ENCODE measurements around the gene PTGER4. TPM values are rescaled to one million over a fixed set of nuclear protein-coding genes. Genes with fewer than 3 reads are reported as not detected.
"Not testable (repeated sequence)": the region's sequence is repeated elsewhere in the genome, so short reads cannot be mapped to it uniquely, and the experiment has no call there.

PTGER4 gene
- total RNA-seq, 2 donors from 2014 or later = 42.3 to 59.5 TPM

DNA sequence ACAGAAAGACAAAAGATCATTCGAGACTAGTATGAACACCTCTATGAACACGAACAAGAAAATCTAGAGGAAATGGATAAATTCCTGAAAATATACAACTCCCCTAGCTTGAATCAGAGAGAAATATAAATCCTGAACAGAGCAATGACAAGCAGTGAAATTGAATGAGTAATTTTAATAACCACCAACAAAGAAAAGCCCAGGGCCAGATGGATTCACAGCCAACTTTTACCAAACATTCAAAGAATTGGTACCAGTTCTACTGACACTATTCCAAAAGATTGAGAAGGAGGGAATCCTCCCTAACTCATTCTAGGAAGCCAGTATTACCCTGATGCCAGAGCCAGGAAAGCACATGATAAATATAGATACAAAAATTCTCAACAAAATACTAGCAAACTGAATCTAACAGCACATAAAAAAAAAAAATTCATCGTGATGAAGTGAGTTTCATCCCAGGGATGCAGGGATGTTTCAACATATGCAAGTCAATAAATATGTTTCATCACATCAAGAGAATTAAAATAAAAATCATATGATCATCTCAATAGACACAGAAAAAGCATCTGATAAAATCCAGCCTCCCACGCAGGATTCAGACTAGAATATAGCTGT, 25.2 kb upstream of the PTGER4 start:
- ATAC-seq (replicated peaks in 1 of 2) = peak; percentile 12 to 27
- DNase-seq = no peak
- H3K36me3 Mint-ChIP-seq (ENCODE audit: insufficient read depth in 2 of 2) = no peaks in the 10 kb centered on the region
- peak overlapping the region; percentile 98 for H3K27ac Mint-ChIP-seq
- H3K27me3 Mint-ChIP-seq (ENCODE audit: low read depth) = no peaks in the 10 kb centered on the region
- peaks cover 66% of the 10 kb centered on the region for H3K4me1 Mint-ChIP-seq (ENCODE audit: low read depth)
- H3K4me3 Mint-ChIP-seq = peak overlapping the region; percentile 83 to 98
- peaks cover 0 to 2% of the 10 kb centered on the region in 2 donors for H3K9me3 Mint-ChIP-seq

DNA sequence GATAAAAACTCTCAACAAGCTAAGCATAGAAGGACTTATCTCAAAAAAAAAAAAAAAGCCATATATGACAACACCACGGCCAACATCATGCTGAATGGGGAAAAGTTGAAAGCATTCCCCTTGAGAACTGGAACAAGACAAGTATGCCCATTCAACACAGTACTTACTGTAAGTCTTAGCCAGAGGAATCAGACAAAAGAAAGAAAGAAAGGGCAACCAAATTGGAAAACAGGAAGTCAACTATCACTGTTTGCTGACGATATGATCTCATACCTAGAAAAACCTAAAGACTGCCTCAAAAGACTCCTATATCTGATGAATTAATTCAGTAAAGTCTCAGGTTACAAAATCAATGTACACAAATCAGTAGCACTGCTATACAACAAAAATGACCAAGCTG, 24.6 kb upstream of the PTGER4 start:
- Mint-ChIP-seq H3K27ac (peak overlapping the region; percentile 98), H3K4me1 (ENCODE audit: low read depth) (peaks cover 59% of the 10 kb centered on the region), H3K36me3 (ENCODE audit: insufficient read depth in 2 of 2) (no peaks in the 10 kb centered on the region), H3K27me3 (ENCODE audit: low read depth) (no peaks in the 10 kb centered on the region), H3K4me3 (peak overlapping the region; percentile 83 to 98), H3K9me3 (peaks cover 0 to 2% of the 10 kb centered on the region in 2 donors)
- ATAC-seq (replicated peaks in 1 of 2) (peak; percentile 47 to 50), DNase-seq (no peak)

DNA sequence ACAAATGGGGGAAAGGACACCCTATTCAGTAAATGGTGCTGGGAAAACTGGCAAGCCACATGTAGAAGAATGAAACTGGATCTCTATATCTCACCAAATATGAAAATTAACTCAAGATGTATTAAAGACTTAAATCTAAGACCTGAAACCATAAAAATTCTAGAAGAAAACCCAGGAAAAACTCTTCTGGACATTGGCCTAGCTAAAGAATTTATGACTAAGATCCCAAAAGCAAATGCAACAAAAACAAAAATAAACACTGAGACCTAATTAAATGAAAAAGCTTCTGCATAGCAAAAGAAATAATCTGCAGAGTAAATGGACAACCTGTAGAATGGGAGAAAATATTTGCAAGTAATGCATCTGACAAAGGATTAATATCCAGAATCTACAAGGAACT, 23.6 kb upstream of the PTGER4 start:
- not testable (repeated sequence) for H3K27me3 Mint-ChIP-seq (ENCODE audit: low read depth); H3K27ac Mint-ChIP-seq; H3K9me3 Mint-ChIP-seq; ATAC-seq (replicated peaks in 1 of 2); H3K4me3 Mint-ChIP-seq; H3K36me3 Mint-ChIP-seq (ENCODE audit: insufficient read depth in 2 of 2); DNase-seq
- H3K4me1 Mint-ChIP-seq (ENCODE audit: low read depth) = peaks cover 55% of the 10 kb centered on the region

DNA sequence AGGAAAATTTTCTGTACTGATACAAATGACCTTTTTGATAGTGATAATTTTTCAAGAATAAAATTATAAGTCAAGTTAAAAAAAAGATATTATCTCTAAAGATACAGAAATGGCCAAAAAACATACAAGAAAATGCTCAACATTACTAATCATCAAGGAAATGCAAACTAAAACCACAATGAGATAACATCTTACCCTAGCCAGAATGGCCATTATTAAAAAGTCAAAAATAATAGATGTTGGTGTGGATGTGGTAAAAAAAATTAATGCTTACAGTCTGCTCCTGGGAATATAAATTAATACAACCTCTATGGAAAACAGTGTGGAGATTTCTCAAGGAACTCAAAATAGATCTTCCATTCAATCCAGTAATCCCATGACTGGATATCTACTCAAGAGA, 22.9 kb upstream of the PTGER4 start:
- Mint-ChIP-seq H3K4me3 (no peak overlapping the region), H3K36me3 (ENCODE audit: insufficient read depth in 2 of 2) (no peaks in the 10 kb centered on the region), H3K9me3 (peaks cover 0 to 2% of the 10 kb centered on the region in 2 donors), H3K27me3 (ENCODE audit: low read depth) (no peaks in the 10 kb centered on the region), H3K27ac (no peak overlapping the region), H3K4me1 (ENCODE audit: low read depth) (peaks cover 55% of the 10 kb centered on the region)
- DNase-seq (no peak), ATAC-seq (replicated peaks in 1 of 2) (no peak)

DNA sequence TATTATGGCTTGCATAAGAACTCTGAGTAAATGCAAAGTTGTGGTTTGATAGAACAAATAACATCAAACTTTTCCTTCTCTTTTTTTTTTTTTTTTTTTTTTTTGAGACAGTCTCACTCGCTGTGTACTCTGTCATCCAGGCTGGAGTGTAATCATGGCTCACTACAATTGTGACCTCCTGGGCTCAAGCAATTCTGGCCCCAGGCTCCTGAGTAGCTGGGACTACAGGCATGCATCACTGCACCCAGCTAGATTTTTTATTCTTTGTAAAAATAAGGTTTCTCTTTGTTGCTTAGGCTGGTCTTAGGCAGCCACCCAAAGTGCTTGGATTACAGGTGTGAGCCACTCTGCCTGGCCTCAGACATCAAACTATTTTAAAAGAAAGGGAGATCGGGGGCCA, 19.0 kb upstream of the PTGER4 start:
- H3K36me3 Mint-ChIP-seq (ENCODE audit: insufficient read depth in 2 of 2) = no peaks in the 10 kb centered on the region
- H3K4me3 Mint-ChIP-seq = no peak overlapping the region
- no peak overlapping the region for H3K27ac Mint-ChIP-seq
- H3K4me1 Mint-ChIP-seq (ENCODE audit: low read depth) = peaks cover 16% of the 10 kb centered on the region
- ATAC-seq (replicated peaks in 1 of 2) (no peak), DNase-seq (no peak)
- no peaks in the 10 kb centered on the region for H3K27me3 Mint-ChIP-seq (ENCODE audit: low read depth)
- peaks cover 0 to 2% of the 10 kb centered on the region in 2 donors for H3K9me3 Mint-ChIP-seq

DNA sequence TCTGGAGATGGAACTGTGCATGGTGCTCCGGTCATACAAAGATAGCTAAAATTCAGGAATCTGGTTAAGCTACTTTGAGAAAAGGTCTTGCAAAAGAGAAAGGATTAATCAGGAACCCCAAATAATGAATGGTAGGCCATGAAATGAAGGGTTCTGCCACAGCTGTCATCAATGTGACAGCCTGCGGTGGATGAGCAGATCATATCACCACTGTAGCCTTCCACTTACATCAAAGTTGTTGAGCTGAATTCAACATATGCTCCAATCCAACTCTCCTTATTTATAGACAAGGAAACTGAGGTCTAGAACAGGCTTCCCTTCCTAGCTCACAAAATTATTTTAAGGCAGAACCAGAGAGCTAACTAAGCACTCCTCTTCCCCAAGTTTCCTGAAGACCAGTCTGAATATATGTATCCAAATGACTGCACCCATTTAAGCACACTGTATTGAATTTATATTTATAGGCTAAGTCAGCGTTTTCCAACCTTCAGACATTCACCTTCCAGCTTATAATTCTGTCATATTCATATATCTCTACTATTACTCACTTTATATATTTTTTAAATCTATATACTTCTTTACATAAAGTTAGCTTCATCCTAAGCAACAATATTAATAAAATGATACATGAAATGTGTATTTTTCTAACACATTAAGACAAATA, 13.9 kb upstream of the PTGER4 start:
- no peaks in the 10 kb centered on the region for H3K27me3 Mint-ChIP-seq (ENCODE audit: low read depth)
- no peak overlapping the region for H3K4me3 Mint-ChIP-seq

DNA sequence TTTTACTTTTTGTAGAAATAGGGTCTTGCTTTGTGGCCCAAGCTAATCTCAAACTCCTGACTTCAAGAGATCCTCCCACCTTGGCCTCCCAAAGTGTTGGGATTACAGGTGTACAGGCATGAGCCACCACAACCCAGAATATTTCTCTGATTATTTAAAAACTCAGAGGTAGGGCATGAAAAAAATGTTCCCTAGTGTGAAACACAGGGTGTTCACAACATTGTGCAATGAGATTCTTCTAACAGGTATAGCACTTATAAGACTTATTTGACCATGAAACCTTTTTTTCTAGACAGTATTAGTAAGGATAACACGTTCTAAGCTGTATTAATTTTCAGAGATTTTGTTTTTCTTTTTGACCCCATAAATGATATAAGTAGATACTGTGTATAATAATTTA, 13.1 kb upstream of the PTGER4 start:
- DNase-seq (no peak), ATAC-seq (replicated peaks in 1 of 2) (no peak)
- no peaks in the 10 kb centered on the region for H3K27me3 Mint-ChIP-seq (ENCODE audit: low read depth)
- no peak overlapping the region for H3K27ac Mint-ChIP-seq
- no peak overlapping the region for H3K4me3 Mint-ChIP-seq
- H3K9me3 Mint-ChIP-seq = no peaks in the 10 kb centered on the region
- no peaks in the 10 kb centered on the region for H3K36me3 Mint-ChIP-seq (ENCODE audit: insufficient read depth in 2 of 2)
- peaks cover 31% of the 10 kb centered on the region for H3K4me1 Mint-ChIP-seq (ENCODE audit: low read depth)

More for the DNA sequence above, 13.9 kb upstream of the PTGER4 start:
- DNase-seq (no peak), ATAC-seq (replicated peaks in 1 of 2) (no peak)
- no peaks in the 10 kb centered on the region for H3K9me3 Mint-ChIP-seq
- no peaks in the 10 kb centered on the region for H3K36me3 Mint-ChIP-seq (ENCODE audit: insufficient read depth in 2 of 2)
- H3K4me1 Mint-ChIP-seq (ENCODE audit: low read depth) = peaks cover 27% of the 10 kb centered on the region
- H3K27ac Mint-ChIP-seq = no peak overlapping the region

DNA sequence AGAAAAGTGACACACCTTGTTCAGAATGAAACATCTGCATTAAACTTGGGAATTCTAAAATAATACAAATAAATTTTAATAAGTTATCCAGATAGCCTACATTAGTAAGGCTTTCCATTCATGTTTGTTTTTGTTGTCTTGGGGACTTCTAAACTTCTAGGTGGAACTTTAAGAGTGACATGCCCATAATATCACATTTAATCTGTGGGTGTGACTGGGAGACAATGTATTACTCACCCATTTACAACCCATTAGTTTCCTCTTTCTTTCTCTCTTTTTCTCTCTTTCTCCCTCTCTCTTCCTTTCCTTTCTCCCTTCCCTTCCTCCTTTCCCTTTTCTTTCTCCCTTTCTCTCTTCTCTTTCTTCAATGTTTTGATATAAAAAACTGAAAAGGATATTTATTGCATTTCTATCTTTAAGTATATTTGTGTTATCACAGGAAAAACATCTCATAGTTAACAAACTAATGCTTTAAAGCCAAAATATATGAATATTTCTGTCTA, 12.5 kb upstream of the PTGER4 start:
- Mint-ChIP-seq H3K4me3 (no peak overlapping the region), H3K4me1 (ENCODE audit: low read depth) (peaks cover 31% of the 10 kb centered on the region), H3K27me3 (ENCODE audit: low read depth) (no peaks in the 10 kb centered on the region), H3K36me3 (ENCODE audit: insufficient read depth in 2 of 2) (no peaks in the 10 kb centered on the region), H3K27ac (peak overlapping the region; percentile 57), H3K9me3 (no peaks in the 10 kb centered on the region)
- DNase-seq = no peak
- ATAC-seq (replicated peaks in 1 of 2) = no peak

DNA sequence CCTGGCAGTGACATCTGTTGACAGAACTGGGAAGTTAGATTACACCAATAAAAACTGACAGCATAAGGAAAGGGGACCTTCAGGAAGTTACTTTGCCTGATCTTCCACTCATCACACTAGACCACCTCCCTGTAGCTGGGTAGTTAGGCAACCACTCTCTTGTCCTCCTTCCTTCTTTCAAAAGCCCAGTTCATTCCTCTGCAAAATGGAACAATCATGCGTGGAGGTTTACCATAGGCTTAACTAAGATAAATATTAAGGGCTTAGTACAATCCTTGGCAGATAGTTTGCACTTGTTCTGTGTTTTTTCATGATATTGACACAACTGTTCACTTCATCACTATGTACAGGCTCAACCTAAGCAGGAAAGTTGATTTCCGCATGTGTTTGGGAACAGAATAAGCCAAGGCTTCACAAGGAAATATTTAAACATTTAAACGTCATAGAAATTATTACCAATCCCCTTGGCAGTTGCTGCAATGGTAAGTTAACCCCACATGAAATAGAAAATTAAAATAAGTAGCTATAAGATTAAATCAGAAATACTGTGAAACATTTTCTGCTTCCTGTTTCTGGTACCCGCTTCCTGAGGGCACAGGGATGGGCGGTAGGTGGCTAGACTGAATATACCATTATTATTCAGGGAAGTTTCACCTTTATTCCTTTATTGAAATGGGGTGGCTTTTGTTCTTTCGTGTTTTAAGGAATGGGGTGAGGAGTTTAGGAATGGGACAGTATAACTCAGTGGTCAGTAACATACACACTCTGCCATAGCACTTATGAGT, 9.9 kb upstream of the PTGER4 start:
- Mint-ChIP-seq H3K27ac (no peak overlapping the region), H3K36me3 (ENCODE audit: insufficient read depth in 2 of 2) (no peaks in the 10 kb centered on the region)
- no peak for DNase-seq

DNA sequence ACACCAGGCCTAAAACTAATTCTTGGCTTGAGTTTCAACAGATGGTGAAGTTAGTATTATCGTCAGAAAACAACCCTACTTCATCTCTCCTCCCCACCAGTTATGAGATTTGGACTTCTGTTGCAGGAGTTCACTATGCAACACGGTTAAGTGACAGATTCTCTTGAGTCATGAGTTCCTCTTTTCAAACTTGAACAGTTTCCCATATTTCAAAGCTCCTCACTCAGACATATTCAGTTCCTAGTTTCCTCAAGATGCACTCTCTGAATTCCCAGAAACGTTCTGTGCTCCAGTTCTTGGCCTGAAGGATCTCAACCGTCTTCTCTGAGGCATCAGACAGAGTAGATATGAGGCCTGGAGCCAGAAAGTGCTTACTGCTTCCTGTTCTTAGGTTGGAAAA, 7.3 kb upstream of the PTGER4 start:
- Mint-ChIP-seq H3K4me1 (ENCODE audit: low read depth) (peaks cover 78% of the 10 kb centered on the region), H3K27me3 (ENCODE audit: low read depth) (no peaks in the 10 kb centered on the region), H3K4me3 (peak overlapping the region in 1 of 2 donors; percentile 29), H3K9me3 (no peaks in the 10 kb centered on the region), H3K36me3 (ENCODE audit: insufficient read depth in 2 of 2) (no peaks in the 10 kb centered on the region), H3K27ac (no peak overlapping the region)
- DNase-seq (no peak), ATAC-seq (replicated peaks in 1 of 2) (no peak)

More for the DNA sequence above, 9.9 kb upstream of the PTGER4 start:
- Mint-ChIP-seq H3K27me3 (ENCODE audit: low read depth) (no peaks in the 10 kb centered on the region), H3K9me3 (no peaks in the 10 kb centered on the region), H3K4me3 (peak overlapping the region in 1 of 2 donors; percentile 12), H3K4me1 (ENCODE audit: low read depth) (peaks cover 55% of the 10 kb centered on the region)
- ATAC-seq (replicated peaks in 1 of 2) = no peak

DNA sequence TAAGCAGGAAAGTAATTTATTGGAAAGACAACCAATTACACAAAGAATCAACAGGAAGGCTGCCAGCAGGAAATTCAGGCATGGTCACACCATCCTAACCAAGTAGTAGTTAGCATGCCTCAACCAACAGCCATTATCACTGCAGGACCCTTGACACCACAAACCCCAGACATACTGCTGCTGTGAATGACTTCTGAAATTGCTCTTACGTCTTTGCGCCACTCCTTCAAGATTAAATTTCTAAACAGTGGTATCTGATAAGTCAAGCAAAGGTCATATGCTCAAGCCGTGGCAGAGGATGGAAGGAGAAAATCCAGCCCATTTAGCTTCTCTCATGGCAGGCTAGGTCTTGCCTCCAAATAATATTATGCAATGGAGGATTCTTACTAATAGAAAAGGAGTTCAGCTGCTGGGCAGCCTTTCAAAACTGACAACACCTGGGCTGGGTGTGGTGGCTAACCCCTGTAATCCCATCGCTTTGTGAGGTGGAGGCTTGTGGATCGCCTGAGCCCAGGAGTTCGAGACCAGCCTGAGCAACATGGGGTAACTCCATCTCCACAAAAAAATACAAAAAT, 5.0 kb upstream of the PTGER4 start:
- Mint-ChIP-seq H3K9me3 (no peaks in the 10 kb centered on the region), H3K4me3 (peak overlapping the region; percentile 46 to 61), H3K27ac (no peak overlapping the region), H3K27me3 (ENCODE audit: low read depth) (no peaks in the 10 kb centered on the region), H3K36me3 (ENCODE audit: insufficient read depth in 2 of 2) (peaks cover 2 to 7% of the 10 kb centered on the region in 2 donors), H3K4me1 (ENCODE audit: low read depth) (peaks cover 81% of the 10 kb centered on the region)
- DNase-seq (no peak), ATAC-seq (replicated peaks in 1 of 2) (no peak)

DNA sequence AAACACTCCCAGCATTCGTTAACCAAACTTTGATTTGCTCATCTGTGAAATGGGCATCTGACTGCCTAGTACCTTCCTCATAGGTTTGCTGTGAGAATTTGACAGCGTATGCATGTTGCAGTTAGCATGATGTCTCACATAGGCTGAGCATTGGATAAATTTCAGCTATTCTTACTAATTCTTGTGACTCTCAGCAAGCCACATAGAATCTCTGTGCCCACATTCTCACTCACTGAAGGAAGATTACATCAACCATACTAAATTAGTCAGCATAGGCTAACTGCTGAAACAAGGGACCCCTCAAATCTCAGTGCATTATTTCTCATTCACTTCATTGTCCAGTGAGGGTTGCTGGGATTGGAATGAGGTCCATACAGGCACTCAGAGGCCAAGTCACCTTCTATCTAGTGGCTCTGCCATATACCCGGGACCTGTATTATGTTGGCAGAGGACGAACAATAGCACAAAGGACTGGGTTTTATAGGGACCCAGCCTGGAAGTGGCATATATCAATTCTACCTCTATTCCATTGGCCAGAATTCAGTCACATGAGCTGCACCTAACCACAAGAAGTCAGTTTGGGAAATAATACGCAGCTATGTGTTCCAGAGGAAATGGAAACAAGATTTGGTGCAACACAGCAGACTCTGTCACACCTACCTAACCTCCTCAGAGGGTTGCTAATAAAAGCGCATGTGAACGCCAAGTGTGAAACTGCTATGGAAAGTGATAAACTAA, 4.2 kb upstream of the PTGER4 start:
- ATAC-seq (replicated peaks in 1 of 2) = peak; percentile 49 to 51
- H3K9me3 Mint-ChIP-seq = no peaks in the 10 kb centered on the region
- H3K4me1 Mint-ChIP-seq (ENCODE audit: low read depth) = peaks cover 73% of the 10 kb centered on the region
- peak overlapping the region; percentile 73 for H3K27ac Mint-ChIP-seq
- peak; percentile 39 to 43 for DNase-seq
- peaks cover 8 to 12% of the 10 kb centered on the region in 2 donors for H3K36me3 Mint-ChIP-seq (ENCODE audit: insufficient read depth in 2 of 2)
- no peaks in the 10 kb centered on the region for H3K27me3 Mint-ChIP-seq (ENCODE audit: low read depth)
- H3K4me3 Mint-ChIP-seq = peak overlapping the region; percentile 61 to 78

Data from activated T-cell treated with anti-CD3 and anti-CD28 coated beads, Interleukin-2, amount 50 U/mL, for 72 hours (primary cell).